ENCODE measurements around the gene FKBP1A.

Gene FKBP1A

GRCh38 chr20:1435337-1435699, 42.5 kb upstream of the FKBP1A start:
- ChIA-PET CTCF (interaction anchor here (0.6 kb wide), 1 partner anchor 37 kb away, joined by 4 read pairs; no protein-coding TSS in a partner anchor), POLR2A (no interaction called here)
- no peak for DNase-seq (ENCODE audit: extremely low spot score)
- TF ChIP-seq LEF1 (IDR thresholded peaks at IDR 0.05; ENCODE audit: borderline replicate concordance) (no peak), NFRKB (IDR thresholded peaks at IDR 0.05) (no peak), TARDBP (IDR thresholded peaks at IDR 0.05) (no peak), ELF4 (IDR thresholded peaks at IDR 0.05) (no peak), BHLHE40 (IDR thresholded peaks at IDR 0.05; ENCODE audit: borderline replicate concordance) (no peak), FOXA1 (IDR thresholded peaks at IDR 0.05) (no peak), FOXM1 (IDR thresholded peaks at IDR 0.05; ENCODE audit: borderline replicate concordance) (no peak), HDGF (IDR thresholded peaks at IDR 0.05; ENCODE audit: borderline replicate concordance) (no peak)

- TF ChIP-seq FOXA1 (IDR thresholded peaks at IDR 0.05) = no peak
- TF ChIP-seq ARNT (IDR thresholded peaks at IDR 0.05) = no peak
- no peak for TF ChIP-seq SP1 (IDR thresholded peaks at IDR 0.05)
- no peak for TF ChIP-seq ELF4 (IDR thresholded peaks at IDR 0.05)
- POLR2A ChIA-PET = no interaction called here
- no peak for DNase-seq (ENCODE audit: extremely low spot score)
- CTCF ChIA-PET = interaction anchor here (0.6 kb wide), 1 partner anchor 36 kb away, joined by 4 read pairs; no protein-coding TSS in a partner anchor
These were observed 41.9 kb upstream of the FKBP1A start for GRCh38 chr20:1434571-1435336.

- TF ChIP-seq ELF4 (IDR thresholded peaks at IDR 0.05) (no peak), ARNT (IDR thresholded peaks at IDR 0.05) (no peak), FOXK2 (IDR thresholded peaks at IDR 0.05) (no peak), FOXM1 (IDR thresholded peaks at IDR 0.05; ENCODE audit: borderline replicate concordance) (no peak), L3MBTL2 (conservative IDR thresholded peaks at IDR 0.05) (no peak), FOXA1 (IDR thresholded peaks at IDR 0.05) (no peak), PKNOX1 (IDR thresholded peaks at IDR 0.05) (no peak), SP1 (IDR thresholded peaks at IDR 0.05) (no peak), NFRKB (IDR thresholded peaks at IDR 0.05) (no peak), SUZ12 (IDR thresholded peaks at IDR 0.05) (no peak), ZNF384 (IDR thresholded peaks at IDR 0.05) (no peak), TARDBP (IDR thresholded peaks at IDR 0.05) (no peak), CTBP1 (IDR thresholded peaks at IDR 0.05; ENCODE audit: borderline replicate concordance) (no peak), HDGF (IDR thresholded peaks at IDR 0.05; ENCODE audit: borderline replicate concordance) (no peak), BHLHE40 (IDR thresholded peaks at IDR 0.05; ENCODE audit: borderline replicate concordance) (no peak), LEF1 (IDR thresholded peaks at IDR 0.05; ENCODE audit: borderline replicate concordance) (no peak)
- CTCF ChIA-PET = no interaction called here
- no peak for DNase-seq (ENCODE audit: extremely low spot score)
- POLR2A ChIA-PET = no interaction called here
These were observed 38.3 kb upstream of the FKBP1A start for GRCh38 chr20:1431158-1431557.

GRCh38 chr20:1430004-1430451, 37.2 kb upstream of the FKBP1A start:
- no peak for DNase-seq (ENCODE audit: extremely low spot score)
- ChIA-PET POLR2A (no interaction called here), CTCF (no interaction called here)
- no peak for TF ChIP-seq TARDBP (IDR thresholded peaks at IDR 0.05)
- TF ChIP-seq CTBP1 (IDR thresholded peaks at IDR 0.05; ENCODE audit: borderline replicate concordance) = no peak
- TF ChIP-seq NFRKB (IDR thresholded peaks at IDR 0.05) = no peak
- no peak for TF ChIP-seq SP1 (IDR thresholded peaks at IDR 0.05)
- no peak for TF ChIP-seq ARNT (IDR thresholded peaks at IDR 0.05)
- TF ChIP-seq ZNF384 (IDR thresholded peaks at IDR 0.05) = no peak
- no peak for TF ChIP-seq FOXK2 (IDR thresholded peaks at IDR 0.05)
- TF ChIP-seq FOXA1 (IDR thresholded peaks at IDR 0.05) = no peak
- no peak for TF ChIP-seq LEF1 (IDR thresholded peaks at IDR 0.05; ENCODE audit: borderline replicate concordance)
- no peak for TF ChIP-seq ELF4 (IDR thresholded peaks at IDR 0.05)
- TF ChIP-seq HDGF (IDR thresholded peaks at IDR 0.05; ENCODE audit: borderline replicate concordance) = no peak
- no peak for TF ChIP-seq PKNOX1 (IDR thresholded peaks at IDR 0.05)
- no peak for TF ChIP-seq BHLHE40 (IDR thresholded peaks at IDR 0.05; ENCODE audit: borderline replicate concordance)
- TF ChIP-seq FOXM1 (IDR thresholded peaks at IDR 0.05; ENCODE audit: borderline replicate concordance) = no peak

GRCh38 chr20:1429143-1429728, 36.4 kb upstream of the FKBP1A start:
- POLR2A ChIA-PET = no interaction called here
- CTCF ChIA-PET = no interaction called here
- DNase-seq (ENCODE audit: extremely low spot score) = no peak
- no peak for TF ChIP-seq FOXK2 (IDR thresholded peaks at IDR 0.05)
- no peak for TF ChIP-seq SUZ12 (IDR thresholded peaks at IDR 0.05)
- TF ChIP-seq ELF4 (IDR thresholded peaks at IDR 0.05) = no peak

GRCh38 chr20:1427457-1428054, 34.7 kb upstream of the FKBP1A start:
- ChIA-PET CTCF (interaction anchor here (1.0 kb wide), 1 partner anchor 10 kb away, joined by 5 read pairs; no protein-coding TSS in a partner anchor), POLR2A (no interaction called here)
- TF ChIP-seq HDGF (IDR thresholded peaks at IDR 0.05; ENCODE audit: borderline replicate concordance) = no peak
- no peak for TF ChIP-seq ARNT (IDR thresholded peaks at IDR 0.05)
- no peak for TF ChIP-seq ELF4 (IDR thresholded peaks at IDR 0.05)
- TF ChIP-seq BHLHE40 (IDR thresholded peaks at IDR 0.05; ENCODE audit: borderline replicate concordance) = no peak
- TF ChIP-seq SP1 (IDR thresholded peaks at IDR 0.05) = no peak
- no peak for TF ChIP-seq SUZ12 (IDR thresholded peaks at IDR 0.05)
- TF ChIP-seq LEF1 (IDR thresholded peaks at IDR 0.05; ENCODE audit: borderline replicate concordance) = no peak
- TF ChIP-seq ZNF384 (IDR thresholded peaks at IDR 0.05) = no peak
- no peak for TF ChIP-seq TARDBP (IDR thresholded peaks at IDR 0.05)
- TF ChIP-seq L3MBTL2 (conservative IDR thresholded peaks at IDR 0.05) = no peak
- no peak for TF ChIP-seq CTBP1 (IDR thresholded peaks at IDR 0.05; ENCODE audit: borderline replicate concordance)
- TF ChIP-seq FOXM1 (IDR thresholded peaks at IDR 0.05; ENCODE audit: borderline replicate concordance) = no peak
- TF ChIP-seq NFRKB (IDR thresholded peaks at IDR 0.05) = no peak
- no peak for DNase-seq (ENCODE audit: extremely low spot score)
